CD14-positive monocyte (primary cell): ENCODE measurements around the gene OTULIN. TPM values are rescaled to one million over a fixed set of nuclear protein-coding genes. Genes with fewer than 3 reads are reported as not detected.

Experiments used
- DNase-seq, 3 donors: peaks; one replicate each; pipeline ENCODE4 v3.0.0-alpha.2; 2011 to 2022
- H2AFZ ChIP-seq: 2 replicates; pipeline ENCODE4 v1.6.0; 2012; ENCODE audit warnings: mild to moderate bottlenecking, low read depth, low read length, inconsistent platforms; ENCODE audit not compliant: insufficient read depth, poor library complexity, severe bottlenecking
- H3K27ac ChIP-seq, 2 donors: 1 replicate in 1 of 2; 2 replicates in 1 of 2; pipeline ENCODE4 v1.5.1; 2012 to 2013; ENCODE audit warnings: low read length in 2 of 2, control low read depth in 1 of 2, inconsistent platforms in 1 of 2, low read depth in 1 of 2, mild to moderate bottlenecking in 1 of 2
- H3K27me3 ChIP-seq, 2 donors: one replicate each; pipeline versions ENCODE4 v1.6.0 to v1.6.1; 2011 to 2013; ENCODE audit warnings: low read length in 2 of 2; ENCODE audit not compliant: control insufficient read depth in 2 of 2, insufficient read depth in 2 of 2
- H3K36me3 ChIP-seq, 2 donors: replicated peaks in 1 of 2; 1 replicate in 1 of 2; 2 replicates in 1 of 2; pipeline versions ENCODE4 v1.5.1 to v1.6.1; 2012 to 2013; ENCODE audit warnings: low read length in 2 of 2, control low read depth in 1 of 2, inconsistent platforms in 1 of 2, mild to moderate bottlenecking in 1 of 2; ENCODE audit not compliant: insufficient read depth in 2 of 2, control insufficient read depth in 1 of 2
- H3K4me1 ChIP-seq, 2 donors: 1 replicate in 1 of 2; 2 replicates in 1 of 2; pipeline versions ENCODE4 v1.5.1 to v1.6.1; 2012 to 2013; ENCODE audit warnings: low read length in 2 of 2, control low read depth in 1 of 2, inconsistent platforms in 1 of 2, mild to moderate bottlenecking in 1 of 2, moderate library complexity in 1 of 2; ENCODE audit not compliant: insufficient read depth in 2 of 2, control insufficient read depth in 1 of 2
- H3K4me2 ChIP-seq: replicated peaks from 2 replicates; pipeline ENCODE3; 2012; ENCODE audit warnings: low read length, moderate library complexity, mild to moderate bottlenecking; ENCODE audit not compliant: poor library complexity, severe bottlenecking; ENCODE audit errors: extremely low read depth
- H3K4me3 ChIP-seq, 3 experiments: fragments of 200-600 bp in 1 of 3; sonication (generic) in 1 of 3; replicated peaks in 1 of 3; 1 replicate in 2 of 3; 2 replicates in 1 of 3; pipeline ENCODE4 v1.5.1; 2011 to 2013; ENCODE audit warnings: low read length in 3 of 3, mild to moderate bottlenecking in 3 of 3, control low read depth in 2 of 3, low read depth in 2 of 3, inconsistent platforms in 1 of 3, moderate library complexity in 1 of 3
- H3K79me2 ChIP-seq: 2 replicates; pipeline ENCODE4 v1.6.0; 2012; ENCODE audit warnings: mild to moderate bottlenecking, control low read depth, inconsistent platforms, low read length, moderate library complexity; ENCODE audit not compliant: insufficient read depth
- H3K9ac ChIP-seq: 2 replicates; pipeline ENCODE4 v1.6.0; 2017; ENCODE audit warnings: low read length, mild to moderate bottlenecking; ENCODE audit not compliant: insufficient read depth, poor library complexity, severe bottlenecking
- H3K9me3 ChIP-seq, 2 donors: replicated peaks in 1 of 2; 1 replicate in 1 of 2; 2 replicates in 1 of 2; pipeline versions ENCODE4 v1.5.1 to v1.6.1; 2012 to 2013; ENCODE audit warnings: low read length in 2 of 2, control low read depth in 1 of 2; ENCODE audit not compliant: control insufficient read depth in 1 of 2, insufficient read depth in 1 of 2
- H4K20me1 ChIP-seq: 2 replicates; pipeline ENCODE4 v1.6.0; 2012; ENCODE audit warnings: mild to moderate bottlenecking, low read length, control low read depth, moderate library complexity; ENCODE audit not compliant: insufficient read depth
- H3K27ac Mint-ChIP-seq, 7 donors: one replicate each; pipeline ENCODE4 v1.8.0; 2020; ENCODE audit warnings: mild to moderate bottlenecking in 7 of 7, mixed read lengths in 7 of 7, moderate library complexity in 6 of 7, inconsistent platforms in 2 of 7
- H3K27me3 Mint-ChIP-seq, 3 donors: one replicate each; pipeline ENCODE4 v1.8.0; 2021 to 2022; ENCODE audit warnings: low read depth in 3 of 3, mild to moderate bottlenecking in 3 of 3, mixed read lengths in 3 of 3, moderate library complexity in 3 of 3, inconsistent platforms in 1 of 3
- H3K36me3 Mint-ChIP-seq, 2 donors: one replicate each; pipeline ENCODE4 v1.8.0; 2020; ENCODE audit warnings: mixed read lengths in 2 of 2, inconsistent platforms in 1 of 2, mild to moderate bottlenecking in 1 of 2
- H3K4me1 Mint-ChIP-seq: one replicate; pipeline ENCODE4 v1.8.0; 2020; ENCODE audit warnings: mild to moderate bottlenecking, mixed read lengths
- H3K4me3 Mint-ChIP-seq, 2 donors: one replicate each; pipeline ENCODE4 v1.8.0; 2020; ENCODE audit warnings: mild to moderate bottlenecking in 2 of 2, mixed read lengths in 2 of 2, moderate library complexity in 1 of 2
- H3K9me3 Mint-ChIP-seq, 7 donors: one replicate each; pipeline ENCODE4 v1.8.0; 2020 to 2022; ENCODE audit warnings: mixed read lengths in 7 of 7, mild to moderate bottlenecking in 6 of 7, moderate library complexity in 6 of 7, inconsistent platforms in 2 of 7
- CTCF ChIP-seq: fragments of 200-600 bp; IDR thresholded peaks from one replicate; pipeline ENCODE4 v1.8.0; 2022; ENCODE audit warnings: antibody characterized with exemption, mild to moderate bottlenecking
- WGBS: methylation state at CpG from one replicate; pipeline ENCODE4 v1.1.5; 2013; ENCODE audit warnings: missing lambda C conversion rate; ENCODE audit not compliant: insufficient coverage; 5-methylcytosine and 5-hydroxymethylcytosine counted together
- intact Hi-C, 2 donors: fragments of 100-400 bp; cut with micrococcal nuclease; formaldehyde crosslinking; loops; one replicate each; pipeline versions ENCODE4 v1.15.0 to v1.15.1; 2023
- polyA plus RNA-seq, 3 donors: library from polyadenylated mRNA; depleted of rRNA in 1 of 3; unstranded in 2 of 3; stranded (reverse) in 1 of 3; fragments of 300-500 nt in 2 of 3; fragments of >200 nt in 1 of 3; fragmentation: Illumina TruSeq in 2 of 3; gene quantifications; 1 replicate in 2 of 3; 2 replicates in 1 of 3; pipeline ENCODE4 v1.2.3, GENCODE V29; 2012 to 2021

Gene OTULIN
- polyA plus RNA-seq, 3 donors = 13.7 to 14.2 (median 14.0) TPM

DNA sequence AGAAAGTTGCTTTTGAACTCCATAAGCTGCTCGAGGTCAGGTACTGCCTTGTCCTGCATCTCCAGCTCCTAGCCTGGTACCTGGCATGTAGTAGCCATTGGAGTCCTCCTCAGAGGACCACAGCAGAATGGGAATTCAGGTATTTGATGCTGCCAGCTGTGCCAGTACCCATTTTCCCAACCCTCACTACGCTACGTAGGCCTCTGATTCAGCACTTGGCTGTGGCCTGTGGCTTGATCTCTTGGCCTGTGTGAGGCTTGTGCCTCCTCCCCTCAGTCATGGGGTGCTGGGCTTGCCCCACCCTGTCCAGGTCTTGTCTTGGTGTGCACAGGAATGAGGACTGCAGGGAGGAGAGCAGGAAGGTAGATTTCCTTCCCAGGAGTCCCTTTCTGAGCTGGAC is 11.8 kb downstream of the OTULIN start:
- H3K9me3 Mint-ChIP-seq = peaks cover 0 to 3% (median 0%) of the 10 kb centered on the region in 7 donors
- Histone ChIP-seq H3K79me2 (peaks cover 79% of the 10 kb centered on the region), H3K4me3 (peak overlapping the region in 1 of 3 experiments; percentile 45), H3K4me1 (peaks cover 39 to 43% of the 10 kb centered on the region in 2 donors), H3K27ac (peak overlapping the region; percentile 43 to 77), H3K9ac (peak overlapping the region; percentile 47), H3K9me3 (no peaks in the 10 kb centered on the region), H3K4me2 (peak overlapping the region; percentile 65), H2AFZ (no peak overlapping the region), H3K36me3 (peaks cover 21 to 55% of the 10 kb centered on the region in 2 donors), H3K27me3 (no peaks in the 10 kb centered on the region), H4K20me1 (peaks cover 91% of the 10 kb centered on the region)
- intact Hi-C loops = no loop called here
- 0% methylated on average over 1 of the region's 3 CpGs for WGBS
- peaks cover 0 to 2% (median 0%) of the 10 kb centered on the region in 3 donors for H3K27me3 Mint-ChIP-seq
- peak overlapping the region; percentile 82 to 93 (median 91) for H3K27ac Mint-ChIP-seq
- DNase-seq = peak in 2 of 3 donors; percentile 30 to 44
- peak overlapping the region; percentile 32 to 51 for H3K4me3 Mint-ChIP-seq
- TF ChIP-seq CTCF = no peak
- H3K36me3 Mint-ChIP-seq = peaks cover 51 to 70% of the 10 kb centered on the region in 2 donors
- H3K4me1 Mint-ChIP-seq = peaks cover 55% of the 10 kb centered on the region

DNA sequence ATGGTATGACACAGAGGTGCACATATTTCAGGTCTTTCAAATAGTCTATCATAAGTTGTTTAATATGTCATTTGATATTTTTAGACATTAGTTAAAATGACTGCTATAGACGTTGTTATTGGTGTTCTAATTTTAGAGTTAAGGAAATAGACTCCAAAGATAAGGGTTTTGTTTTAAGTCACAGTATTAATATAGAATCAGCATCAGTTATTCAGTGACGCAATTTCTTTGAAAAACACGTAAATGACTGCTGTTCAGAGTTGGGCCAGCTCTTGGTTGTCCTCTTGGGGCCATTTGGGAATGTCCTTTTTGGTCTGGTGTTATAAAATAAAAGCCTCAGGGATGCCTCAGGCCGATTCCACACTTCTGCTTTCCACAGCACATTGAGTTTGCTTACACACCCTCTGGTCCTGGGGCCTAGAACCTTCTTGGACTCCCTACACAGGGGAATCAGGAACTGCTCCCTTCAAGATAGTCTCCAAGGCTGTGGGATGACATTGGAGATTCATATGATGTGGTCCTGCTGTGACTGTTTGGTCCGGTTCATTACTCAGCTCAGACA is 14.3 kb downstream of the OTULIN start:
- no peak overlapping the region for H3K4me2 ChIP-seq
- TF ChIP-seq CTCF = no peak
- no peaks in the 10 kb centered on the region for H3K27me3 ChIP-seq
- H3K4me3 ChIP-seq = no peak overlapping the region
- Mint-ChIP-seq H3K4me1 (peaks cover 39% of the 10 kb centered on the region), H3K4me3 (no peak overlapping the region), H3K27ac (peak overlapping the region in 5 of 7 donors; percentile 18 to 65 (median 50)), H3K27me3 (no peaks in the 10 kb centered on the region), H3K36me3 (peaks cover 66 to 83% of the 10 kb centered on the region in 2 donors), H3K9me3 (peaks cover 0 to 3% (median 0%) of the 10 kb centered on the region in 7 donors)
- peaks cover 77% of the 10 kb centered on the region for H4K20me1 ChIP-seq
- WGBS = 40% methylated on average over 1 of the region's 5 CpGs
- DNase-seq = no peak
- intact Hi-C loops = no loop called here
- H3K9me3 ChIP-seq = no peaks in the 10 kb centered on the region
- peaks cover 46 to 75% of the 10 kb centered on the region in 2 donors for H3K36me3 ChIP-seq
- H3K9ac ChIP-seq = no peak overlapping the region
- no peak overlapping the region for H3K27ac ChIP-seq
- peaks cover 27 to 29% of the 10 kb centered on the region in 2 donors for H3K4me1 ChIP-seq
- H2AFZ ChIP-seq = no peak overlapping the region
- peaks cover 55% of the 10 kb centered on the region for H3K79me2 ChIP-seq
